EL (cell line): ENCODE data around the gene ALK.

ENCODE experiments used
- DNase-seq: peaks from one replicate; pipeline ENCODE4 v3.0.0-alpha.2; 2016

The ALK gene

DNA sequence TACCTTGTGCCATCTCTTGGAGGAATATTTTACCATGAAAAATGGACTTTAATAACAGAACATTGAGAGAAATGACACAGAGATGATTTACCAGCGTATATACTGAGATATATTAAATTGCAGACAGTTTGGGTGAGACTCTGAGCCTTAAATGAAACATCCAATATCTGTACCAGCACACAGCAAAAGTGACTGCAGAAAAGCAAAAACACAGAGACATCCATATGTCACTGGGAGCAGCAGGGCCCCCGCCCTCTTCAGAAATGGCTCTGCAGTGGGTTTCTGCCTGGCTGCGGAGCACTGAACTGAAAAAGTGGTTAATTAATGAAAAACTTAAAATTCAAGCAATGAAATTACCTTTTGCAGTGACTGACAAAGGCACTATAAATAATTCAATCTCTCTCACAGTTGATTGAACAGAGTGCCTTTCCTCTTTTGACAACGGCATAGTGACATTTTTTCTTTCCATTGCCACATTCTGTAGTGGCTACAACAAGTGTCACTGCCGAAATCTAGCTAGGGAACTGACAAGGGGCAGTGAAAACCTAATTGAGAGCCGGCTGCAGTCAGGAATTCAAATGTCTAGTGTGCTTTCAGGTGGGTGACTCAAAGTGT is 353.4 kb downstream of the ALK start:
- no peak for DNase-seq

DNA sequence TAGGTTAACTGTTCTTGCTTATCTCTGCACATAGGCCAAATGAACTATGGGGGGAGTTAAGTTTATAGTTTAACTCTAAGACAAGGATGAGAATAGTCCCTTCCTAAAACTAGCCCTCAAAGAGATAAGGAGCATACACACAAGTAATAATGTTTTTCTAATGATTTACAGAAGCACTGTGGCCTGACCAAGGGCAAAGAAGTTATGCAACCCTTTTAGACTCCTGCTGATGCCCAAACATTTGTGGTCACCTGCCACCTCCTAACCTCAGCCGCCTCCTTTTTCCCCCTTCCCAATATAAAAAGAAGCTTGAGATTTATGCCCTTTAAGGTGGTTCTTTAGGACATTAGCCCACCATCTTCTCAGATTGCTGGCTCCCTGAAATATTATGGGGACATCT is 357.7 kb downstream of the ALK start:
- no peak for DNase-seq

DNA sequence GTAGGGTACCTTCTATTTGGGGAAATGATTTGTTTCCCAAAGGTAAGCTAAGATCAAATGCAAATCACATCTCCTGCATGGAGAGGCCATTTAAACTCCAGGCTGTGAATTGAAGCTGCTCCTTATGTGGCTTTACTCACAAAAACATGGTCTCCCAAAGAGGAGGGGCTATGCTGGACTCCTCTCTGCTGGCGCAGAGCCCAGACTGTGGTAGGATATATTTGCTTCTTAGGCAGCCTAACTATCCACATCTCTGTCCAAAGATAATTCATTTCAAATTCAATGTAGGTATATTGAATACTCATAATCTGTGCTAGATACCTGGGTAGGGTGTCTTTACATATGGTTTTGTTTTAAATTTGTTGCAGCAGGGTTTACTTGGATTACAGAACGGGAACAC is 358.5 kb downstream of the ALK start:
- no peak for DNase-seq

DNA sequence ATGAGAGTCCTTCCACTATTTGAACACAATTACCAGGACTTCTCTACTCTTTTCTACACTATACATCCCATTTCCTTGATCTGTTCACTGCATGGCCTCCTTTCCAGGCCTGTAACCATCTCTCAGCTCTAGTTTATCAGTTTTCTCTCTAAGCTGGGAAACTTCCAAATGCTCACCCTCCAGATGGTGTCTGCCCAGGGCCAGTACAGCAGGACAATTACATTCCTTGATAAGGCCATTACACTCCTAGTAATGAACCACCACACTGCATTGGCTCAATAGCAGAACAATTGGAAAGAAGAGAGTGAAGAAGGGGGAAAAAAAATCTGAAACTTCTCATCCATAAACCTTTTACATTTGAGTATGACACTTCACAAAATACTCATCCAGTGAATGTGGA is 359.1 kb downstream of the ALK start:
- DNase-seq = peak; percentile 14

DNA sequence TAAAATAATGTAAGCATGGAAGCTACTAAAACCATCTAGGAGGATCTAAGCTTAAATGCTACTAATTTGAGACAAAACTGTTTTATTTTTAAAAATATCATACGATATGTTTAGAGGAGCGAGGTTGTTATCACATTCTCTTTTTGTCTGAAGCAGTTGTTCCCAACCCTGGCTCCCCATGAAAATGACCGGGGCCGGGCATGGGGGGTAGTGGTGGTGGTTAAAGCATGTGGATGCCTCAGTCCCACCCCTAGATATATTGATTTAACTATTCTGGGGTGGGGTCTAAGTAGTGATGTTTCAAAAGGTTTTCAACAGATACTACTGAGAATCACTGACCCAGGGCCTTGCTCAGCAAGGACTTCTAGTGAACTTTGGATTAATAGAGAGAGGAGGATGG is 359.8 kb downstream of the ALK start:
- DNase-seq = no peak

DNA sequence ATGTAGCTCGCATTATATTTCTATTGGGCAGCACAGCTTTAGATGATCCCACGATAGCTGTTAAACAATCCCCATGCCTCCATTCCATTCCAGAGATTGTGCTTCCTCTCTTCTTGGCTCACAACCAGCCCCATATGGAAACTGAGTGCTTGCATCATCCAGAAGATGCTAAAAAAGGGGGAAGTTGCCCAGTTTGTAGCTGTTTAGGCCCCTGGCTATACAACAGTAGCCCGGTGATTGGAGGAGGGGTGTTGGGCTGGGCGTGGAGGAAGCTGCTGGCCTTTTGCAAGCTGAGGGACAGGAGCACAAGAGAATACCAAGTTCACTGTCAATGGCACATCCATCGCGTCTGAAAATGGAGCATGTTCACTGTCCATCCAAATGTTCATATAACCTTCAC is 360.2 kb downstream of the ALK start:
- no peak for DNase-seq

DNA sequence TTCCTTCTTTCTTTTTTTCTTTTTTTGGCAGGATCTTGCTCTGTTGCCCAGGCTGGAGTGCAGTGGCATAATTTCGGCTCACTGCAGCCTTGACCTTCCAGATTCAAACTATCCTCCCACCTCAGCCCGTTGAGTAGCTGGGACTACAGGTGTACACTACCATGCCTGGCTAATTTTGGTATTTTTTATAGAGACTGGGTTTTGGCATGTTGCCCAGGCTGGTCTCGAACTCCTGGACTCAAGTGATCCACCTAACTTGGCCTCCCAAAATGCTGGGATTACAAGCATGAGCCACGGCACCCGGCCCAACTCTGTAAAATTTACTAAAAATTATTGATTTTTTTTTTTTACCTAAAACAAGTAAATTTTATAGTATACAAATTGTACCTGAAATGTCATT is 360.8 kb downstream of the ALK start:
- no peak for DNase-seq

DNA sequence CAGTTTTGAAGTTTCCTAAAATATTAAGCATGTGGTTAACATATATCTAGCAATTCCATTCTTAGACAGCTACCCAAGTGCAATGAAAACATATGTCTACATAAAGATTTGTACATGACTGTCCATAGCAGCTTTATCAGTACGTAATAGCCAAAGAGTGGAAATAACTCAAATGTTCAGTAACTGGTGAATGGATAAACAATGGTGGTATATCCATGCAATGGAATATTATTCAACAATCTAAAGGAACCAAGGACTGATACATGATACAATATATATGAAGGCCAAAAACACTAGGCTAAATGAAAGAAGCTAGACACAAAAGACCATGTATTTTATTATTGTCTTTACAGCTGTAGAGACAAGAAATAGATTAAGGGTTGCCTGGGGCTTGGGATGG is 361.4 kb downstream of the ALK start:
- no peak for DNase-seq

DNA sequence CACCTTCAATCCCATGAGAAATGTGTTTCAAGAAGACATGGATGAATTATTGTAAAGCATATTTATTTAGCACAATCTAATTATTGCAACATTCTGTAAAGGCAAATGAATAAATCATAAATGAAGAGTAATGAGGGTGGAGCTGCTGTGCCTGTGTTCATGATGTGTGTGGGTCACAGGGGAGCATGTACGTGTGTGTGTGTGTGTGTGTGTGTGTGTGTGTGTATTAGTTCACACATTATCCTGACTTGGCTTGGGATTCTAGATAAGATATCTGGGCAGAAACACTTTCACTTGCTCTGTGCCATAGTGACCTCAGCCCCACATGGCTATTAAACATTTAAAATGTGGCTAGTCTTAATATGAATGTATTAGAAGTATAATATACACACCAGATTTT is 361.8 kb downstream of the ALK start:
- no peak for DNase-seq

DNA sequence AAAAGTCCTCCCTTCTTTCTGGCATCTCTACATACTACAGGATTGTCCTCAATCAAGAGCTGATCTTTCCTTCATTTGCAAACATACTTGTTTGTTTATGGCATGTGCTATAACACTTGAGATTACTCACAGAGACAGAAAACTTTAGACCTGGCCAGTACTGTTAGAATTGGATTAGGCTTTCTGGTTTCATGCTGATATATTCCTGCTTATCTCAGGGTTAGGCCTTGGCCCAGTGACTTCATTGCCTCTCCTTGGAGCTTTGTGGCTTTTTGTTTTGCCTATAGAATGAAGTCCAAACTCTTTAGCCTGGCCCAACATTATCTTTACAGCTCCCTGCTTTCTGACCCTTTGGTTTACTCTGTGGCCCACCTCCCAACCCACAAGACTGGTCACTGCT is 363.3 kb downstream of the ALK start:
- no peak for DNase-seq

DNA sequence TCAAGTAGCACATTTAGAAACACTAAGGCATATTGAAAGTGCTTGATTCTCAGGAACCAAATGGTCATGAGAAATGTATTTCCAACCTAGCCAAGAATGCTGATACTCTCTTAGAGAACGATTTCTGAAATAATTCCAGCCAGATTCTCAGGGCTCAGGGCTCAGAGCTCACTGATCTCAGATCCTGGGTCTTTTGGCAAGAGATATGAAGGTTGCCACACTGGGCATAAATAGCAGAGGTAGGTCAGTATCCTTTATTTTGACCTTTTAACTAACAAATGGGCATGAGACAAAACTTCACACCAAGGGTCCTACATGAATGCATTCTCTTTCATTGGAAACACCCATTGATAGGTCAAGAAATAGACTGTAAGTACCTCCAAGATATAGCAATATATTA is 364.1 kb downstream of the ALK start:
- DNase-seq = no peak

DNA sequence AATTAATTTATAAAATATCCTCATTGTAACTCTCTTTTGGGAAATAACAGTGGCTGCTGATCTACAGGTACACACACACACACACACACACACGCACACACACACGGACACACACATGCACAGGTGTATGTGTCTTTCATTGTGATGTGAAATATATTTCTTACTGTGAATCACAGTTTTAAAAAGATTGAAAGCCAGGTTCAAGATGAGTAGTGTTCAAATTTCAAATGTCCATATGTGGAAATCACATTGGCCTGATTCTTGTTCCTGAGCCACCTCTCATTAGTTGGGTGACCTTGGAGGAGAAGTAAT is 372.4 kb downstream of the ALK start:
- no peak for DNase-seq

DNA sequence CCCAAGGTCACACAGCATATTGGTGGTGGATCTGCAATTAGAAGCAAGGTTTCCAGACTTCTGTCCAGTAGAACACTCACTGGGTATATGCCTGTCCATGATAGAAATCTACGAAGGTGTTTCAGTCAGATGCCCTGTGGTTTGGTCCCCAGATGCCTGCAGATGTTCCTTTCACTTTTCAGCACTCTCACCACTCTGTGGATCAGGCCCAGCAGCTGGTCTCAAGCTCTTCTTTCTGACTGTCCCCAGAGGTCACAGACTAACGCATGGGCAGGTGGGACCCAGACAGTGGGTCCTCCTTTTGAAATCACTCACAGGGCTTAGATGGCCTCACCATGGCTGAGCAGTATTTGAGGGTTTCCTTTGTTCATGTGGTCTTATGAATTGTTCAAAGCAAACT is 376.5 kb downstream of the ALK start:
- DNase-seq = no peak

DNA sequence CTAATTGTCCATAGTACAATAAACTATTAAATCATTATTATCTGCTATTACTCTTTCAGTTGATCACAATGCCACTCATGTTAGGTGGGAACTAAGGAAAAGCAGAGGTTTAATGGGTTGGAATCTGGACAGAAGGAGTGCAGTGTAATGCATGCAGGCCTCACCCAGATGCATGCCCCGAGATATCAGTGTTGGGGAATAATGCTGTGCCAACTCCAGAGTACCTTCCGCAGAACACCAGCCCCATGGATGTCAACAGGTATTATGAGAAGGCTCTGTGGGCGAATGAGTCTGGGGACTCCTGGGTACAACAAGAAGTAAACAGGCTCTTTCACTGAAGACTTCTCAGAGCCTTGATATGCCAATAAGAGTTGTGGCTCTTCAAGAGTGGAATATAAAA is 377.4 kb downstream of the ALK start:
- no peak for DNase-seq

DNA sequence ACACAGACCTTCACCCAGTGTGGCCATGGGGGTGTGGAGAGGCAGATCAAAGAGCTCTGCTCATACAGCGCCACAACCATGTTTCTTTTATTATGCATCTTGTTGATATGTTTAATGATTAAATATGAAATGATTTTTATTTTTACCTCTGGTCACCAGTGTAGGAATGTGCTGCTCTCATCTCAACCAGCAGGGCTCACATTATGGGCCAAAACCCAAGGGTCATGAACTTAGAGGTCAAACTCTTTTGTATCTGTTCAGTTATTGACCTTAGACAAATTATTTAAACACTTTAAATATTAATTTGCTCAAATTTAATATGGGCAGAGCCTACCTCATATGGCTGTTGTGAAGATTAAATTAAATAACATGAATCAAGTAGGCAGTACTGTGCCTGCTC is 386.2 kb downstream of the ALK start:
- DNase-seq = no peak

DNA sequence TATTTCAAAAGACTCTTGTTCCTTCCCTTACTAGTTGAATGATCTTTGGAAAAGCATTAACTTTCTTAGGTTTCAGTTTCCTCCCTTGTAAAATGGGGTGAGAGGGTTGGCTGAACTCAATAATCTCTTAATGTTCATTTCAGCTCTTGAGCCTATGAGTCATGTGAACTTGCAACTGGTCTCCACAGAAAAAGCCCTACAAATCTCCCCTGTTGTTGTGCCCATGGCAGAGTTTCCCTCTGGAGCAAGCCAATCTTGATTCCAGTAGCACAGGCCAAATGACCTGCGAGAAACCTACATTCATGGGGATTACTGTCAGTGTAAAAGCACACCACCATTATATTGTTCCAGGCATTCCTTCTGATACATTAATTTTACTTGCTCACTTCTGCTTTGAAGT is 388.9 kb downstream of the ALK start:
- DNase-seq = no peak

DNA sequence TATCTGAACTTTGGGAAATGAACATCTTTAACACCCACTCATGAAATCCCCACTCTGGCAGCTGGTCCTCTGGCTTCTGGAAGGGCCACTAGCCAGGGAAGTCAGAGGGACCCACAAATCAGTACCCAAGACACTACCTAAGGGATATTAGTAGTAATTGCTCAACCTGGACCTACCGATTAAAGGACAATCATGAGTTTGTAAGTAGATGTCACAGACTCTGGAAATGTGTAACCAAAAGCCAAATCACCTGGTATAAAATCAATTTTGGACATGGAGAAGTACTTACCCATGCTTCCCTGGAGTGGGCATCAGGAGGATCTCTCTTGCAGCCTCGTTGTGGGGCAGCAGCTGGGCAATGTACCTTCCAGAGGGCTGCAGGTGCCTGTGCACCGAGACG is 389.8 kb downstream of the ALK start:
- DNase-seq = no peak

DNA sequence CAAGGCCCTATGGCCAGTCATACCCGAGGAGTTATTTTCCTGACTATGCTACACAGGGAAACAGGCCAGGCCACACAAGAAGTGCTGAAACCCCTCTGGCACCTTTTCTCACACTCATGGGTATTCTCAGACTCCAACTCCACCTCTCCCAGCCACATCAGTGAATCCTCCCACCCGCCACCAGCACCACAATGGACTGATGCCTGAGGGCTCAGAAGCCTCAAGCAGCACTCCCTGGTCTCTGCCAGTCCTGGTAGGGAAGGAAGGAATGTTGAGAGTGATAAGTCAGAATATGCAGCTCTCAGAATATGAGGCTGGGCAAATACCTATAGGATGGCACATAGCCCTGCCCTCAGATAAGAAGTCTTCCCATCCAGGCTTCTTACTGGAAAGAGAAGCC is 391.1 kb downstream of the ALK start:
- DNase-seq = peak; percentile 19

DNA sequence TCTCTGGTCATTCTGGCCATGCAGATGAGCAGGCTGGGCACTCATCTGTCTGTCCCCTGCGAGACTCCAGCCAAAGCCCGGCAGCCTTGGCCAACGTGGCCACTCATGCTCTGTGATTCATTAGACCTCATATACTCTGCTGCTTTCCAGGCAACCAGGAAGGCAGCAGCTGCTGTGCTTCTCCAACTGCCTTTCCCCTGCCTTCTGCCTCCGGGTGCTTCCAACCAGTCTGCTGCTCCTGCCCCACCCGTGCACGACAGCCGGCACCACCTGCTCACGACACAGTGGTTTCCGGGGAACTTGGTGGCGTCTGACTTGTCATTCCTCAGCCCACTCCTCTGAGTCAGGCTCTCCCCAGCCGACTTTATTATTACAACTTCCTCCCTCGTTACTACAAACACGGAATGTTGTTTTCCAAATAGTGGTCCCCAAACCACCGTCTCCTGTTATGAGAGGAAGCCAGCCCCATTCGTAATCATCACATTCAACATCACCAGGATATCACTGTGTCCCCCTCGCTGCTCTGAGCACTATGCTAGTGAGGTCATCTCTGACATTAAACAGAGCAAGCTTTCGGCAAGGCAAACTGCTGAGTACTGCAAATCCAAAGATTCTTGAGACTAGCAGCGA is 392.4 kb downstream of the ALK start:
- peak; percentile 71 for DNase-seq

DNA sequence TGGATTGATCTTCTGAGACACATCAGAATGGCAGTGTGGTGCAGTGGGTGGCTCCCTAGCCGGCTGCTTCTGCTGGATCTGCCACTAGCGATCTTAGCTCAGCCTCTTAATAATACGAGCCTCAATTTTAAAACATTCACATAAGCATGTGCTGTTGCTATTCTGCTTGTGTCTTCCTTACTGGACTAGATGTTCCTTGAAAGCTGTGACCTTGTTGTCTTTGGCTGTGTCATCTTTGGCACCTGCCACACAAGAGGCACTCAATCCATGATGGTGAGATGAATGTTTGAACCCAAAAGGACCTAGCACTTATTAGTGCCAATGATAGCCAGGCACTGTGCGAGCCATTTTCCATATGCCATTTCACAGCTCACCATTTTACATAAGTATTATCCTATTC is 393.0 kb downstream of the ALK start:
- DNase-seq = no peak

DNA sequence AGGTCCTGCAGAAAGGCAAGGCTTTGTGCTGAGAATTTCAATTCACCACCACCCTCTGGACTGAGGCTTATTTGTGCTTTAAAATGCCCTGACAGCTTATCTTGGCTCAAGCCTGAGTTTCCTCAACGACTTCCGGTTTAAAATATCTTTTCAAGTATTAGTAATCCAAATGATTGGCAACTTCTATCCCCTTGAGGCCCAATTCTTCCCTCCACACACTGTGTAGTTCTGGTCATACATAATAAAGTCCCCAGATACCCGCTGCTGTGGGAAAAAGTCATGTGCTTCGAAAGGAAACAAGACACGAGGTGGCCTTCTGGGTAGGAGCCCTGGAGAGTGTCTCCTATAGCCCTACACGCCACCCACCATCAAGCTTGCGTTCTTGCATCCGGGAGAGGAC is 393.4 kb downstream of the ALK start:
- DNase-seq = no peak

DNA sequence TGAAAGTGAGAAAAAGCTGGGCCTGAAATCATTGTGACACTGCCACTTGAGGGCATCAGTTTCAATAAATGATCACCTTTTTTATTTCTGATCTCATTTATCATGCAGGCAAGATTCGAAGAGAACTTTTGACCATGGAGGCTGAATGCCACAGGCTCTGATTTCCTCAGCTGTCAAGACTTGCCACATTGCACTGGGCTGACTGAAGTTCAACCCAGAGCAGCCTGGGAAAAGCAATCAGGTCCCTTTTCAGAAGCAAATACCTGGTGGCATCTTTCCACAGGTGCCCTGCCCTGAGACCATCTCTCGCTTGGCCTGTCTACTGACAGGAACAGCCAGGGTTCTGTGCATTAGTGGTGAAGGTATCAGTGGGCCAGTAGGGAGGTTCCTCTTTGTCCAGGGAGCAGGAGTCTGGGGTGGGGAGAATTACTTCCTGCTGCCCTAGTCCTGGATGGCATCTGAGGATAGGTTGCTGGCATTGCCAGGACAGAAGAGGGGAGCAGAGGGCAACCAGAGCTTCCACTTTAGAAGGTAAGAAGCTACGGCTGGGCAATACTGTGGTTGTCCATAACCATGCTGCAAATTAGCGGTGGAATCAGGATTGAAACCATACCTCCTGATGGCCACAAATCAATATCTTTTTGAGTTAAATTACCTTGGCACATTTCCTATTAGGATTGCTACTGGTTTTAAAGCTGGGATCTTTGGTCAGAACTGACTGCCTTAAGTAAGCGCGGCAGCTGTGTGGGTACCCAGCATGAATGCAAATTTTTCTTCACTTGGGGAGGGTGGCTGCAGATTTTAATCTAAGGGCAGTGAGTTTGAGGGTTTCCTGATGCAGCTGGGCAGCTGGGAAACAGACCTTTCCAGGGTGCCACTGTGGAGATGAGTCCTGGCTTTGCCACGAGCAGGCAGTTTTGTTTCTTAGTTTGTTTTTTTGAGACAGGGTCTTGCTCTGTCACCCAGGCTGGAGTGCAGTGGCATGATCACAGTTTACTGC is 394.5 kb downstream of the ALK start:
- no peak for DNase-seq

DNA sequence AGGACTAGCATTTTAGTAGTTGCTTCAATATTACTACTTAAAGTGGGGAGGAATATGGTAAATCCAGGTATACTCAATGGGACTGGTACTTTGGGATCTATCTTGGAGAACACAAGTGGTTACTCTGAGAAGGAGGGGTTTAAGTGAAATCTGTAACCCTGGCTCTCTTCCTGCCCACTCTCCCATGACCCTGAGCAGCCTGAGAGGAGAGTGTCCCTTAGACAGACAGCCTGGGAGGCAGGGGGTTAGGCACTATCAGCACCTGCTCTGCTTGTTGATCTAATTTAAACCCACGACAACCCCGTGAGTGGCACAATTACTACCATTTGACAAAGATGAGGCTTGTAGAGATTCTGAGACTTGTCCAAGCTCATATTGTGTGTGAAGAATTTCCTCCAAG is 395.5 kb downstream of the ALK start:
- DNase-seq = no peak

DNA sequence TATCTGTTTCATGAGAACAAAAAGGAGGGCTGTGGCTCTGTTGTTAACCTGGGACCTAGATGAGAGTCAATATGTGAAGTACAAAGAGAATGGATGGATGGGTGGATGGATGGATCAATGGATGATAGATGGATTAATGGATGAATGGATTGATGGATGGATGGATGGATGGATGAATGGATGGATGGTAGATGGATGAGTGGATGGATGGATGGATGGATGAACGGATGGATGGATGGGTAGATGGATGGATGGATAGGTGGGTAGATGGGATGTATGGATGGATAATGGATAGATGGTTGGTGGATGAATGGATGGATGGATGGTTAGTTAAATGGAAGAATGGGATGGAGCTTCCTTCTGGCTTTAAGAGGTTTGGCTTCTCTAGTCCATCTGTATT is 396.7 kb downstream of the ALK start:
- no peak for DNase-seq
